ENCODE data around the gene ALX1.

DNA sequence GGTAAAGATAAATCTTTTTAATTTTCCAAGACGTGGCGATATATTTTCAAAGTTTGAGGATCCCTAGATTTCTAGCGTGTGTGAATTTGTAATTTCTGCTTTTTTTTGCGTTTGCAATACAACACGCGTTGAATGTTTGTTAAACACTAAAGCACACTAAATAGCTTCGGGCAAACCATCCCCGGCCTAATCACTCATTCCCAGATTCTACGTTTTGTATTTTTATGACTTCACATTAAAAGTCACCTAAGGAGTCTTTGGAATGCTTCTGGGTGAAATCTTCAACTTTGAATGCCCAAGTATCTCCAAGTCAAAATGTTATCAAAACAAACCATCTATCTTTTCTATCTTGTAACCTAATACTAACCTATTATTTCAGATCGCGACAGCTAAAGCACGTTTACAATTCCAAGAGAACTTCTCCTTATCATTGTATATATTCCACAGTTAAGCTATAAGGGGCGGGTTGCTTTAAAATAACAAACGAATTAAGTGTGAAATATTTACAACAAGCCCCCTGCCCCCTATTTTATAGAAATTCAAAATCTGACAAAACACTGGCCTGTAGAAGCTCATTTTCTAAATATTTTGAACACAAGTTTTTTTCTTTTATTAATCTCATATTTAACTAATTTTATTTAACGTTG, 1.1 kb downstream of the ALX1 start:
- TF ChIP-seq, protein P1, sequence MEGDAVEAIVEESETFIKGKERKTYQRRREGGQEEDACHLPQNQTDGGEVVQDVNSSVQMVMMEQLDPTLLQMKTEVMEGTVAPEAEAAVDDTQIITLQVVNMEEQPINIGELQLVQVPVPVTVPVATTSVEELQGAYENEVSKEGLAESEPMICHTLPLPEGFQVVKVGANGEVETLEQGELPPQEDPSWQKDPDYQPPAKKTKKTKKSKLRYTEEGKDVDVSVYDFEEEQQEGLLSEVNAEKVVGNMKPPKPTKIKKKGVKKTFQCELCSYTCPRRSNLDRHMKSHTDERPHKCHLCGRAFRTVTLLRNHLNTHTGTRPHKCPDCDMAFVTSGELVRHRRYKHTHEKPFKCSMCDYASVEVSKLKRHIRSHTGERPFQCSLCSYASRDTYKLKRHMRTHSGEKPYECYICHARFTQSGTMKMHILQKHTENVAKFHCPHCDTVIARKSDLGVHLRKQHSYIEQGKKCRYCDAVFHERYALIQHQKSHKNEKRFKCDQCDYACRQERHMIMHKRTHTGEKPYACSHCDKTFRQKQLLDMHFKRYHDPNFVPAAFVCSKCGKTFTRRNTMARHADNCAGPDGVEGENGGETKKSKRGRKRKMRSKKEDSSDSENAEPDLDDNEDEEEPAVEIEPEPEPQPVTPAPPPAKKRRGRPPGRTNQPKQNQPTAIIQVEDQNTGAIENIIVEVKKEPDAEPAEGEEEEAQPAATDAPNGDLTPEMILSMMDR (conservative IDR thresholded peaks at IDR 0.05): no peak
- TF ChIP-seq ZFX (IDR thresholded peaks at IDR 0.05): no peak

Data from C4-2B (cell line).